ENCODE data around the gene ETHE1. TPM values are rescaled to one million over a fixed set of nuclear protein-coding genes. Genes with fewer than 3 reads are reported as not detected.

Gene ETHE1
- total RNA-seq, 2 experiments from 2014 or later, result 20.2 to 21.7 TPM

DNA sequence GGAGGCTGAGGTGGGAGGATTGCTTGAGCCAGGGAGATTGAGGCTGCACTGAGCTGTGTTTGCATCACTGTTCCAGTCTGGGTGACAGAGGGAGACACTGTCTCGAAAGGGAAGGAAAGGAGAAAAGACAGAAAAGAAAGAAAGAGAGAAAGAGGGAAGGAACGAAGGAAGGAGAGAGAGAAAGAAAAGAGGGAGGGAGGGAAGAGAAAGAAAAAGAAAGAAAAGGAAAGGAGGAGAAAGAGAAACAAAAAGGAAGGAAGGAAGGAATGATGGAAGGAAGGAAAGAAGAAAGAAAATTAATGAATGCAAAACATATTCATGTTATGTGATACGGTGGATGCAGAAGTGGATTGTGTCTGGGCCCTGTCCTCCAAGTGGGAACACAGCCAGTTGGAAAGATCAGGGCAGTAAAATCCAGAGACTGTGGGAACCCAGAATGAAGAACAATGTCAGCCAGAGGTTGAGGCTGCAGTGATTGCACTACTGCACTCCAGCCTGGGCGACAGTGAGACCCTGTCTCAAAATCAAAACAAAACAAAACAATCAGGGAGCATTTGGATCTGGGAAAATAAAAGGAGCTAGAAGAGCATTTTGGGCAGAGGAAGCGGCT lies 28.7 kb downstream of the ETHE1 start:
- ATAC-seq (ENCODE audit: poor library complexity) (no peak), DNase-seq (no peak)
- Histone ChIP-seq H3K4me3 (ENCODE audit: low read length) (no peak overlapping the region), H3K9me3 (ENCODE audit: control insufficient read depth in 1 of 2, insufficient read depth in 1 of 2, low read length in 2 of 2) (no peaks in the 10 kb centered on the region), H3K4me1 (ENCODE audit: insufficient read depth, low read length) (peaks cover 17% of the 10 kb centered on the region), H3K36me3 (ENCODE audit: insufficient read depth, low read length) (peaks cover 31% of the 10 kb centered on the region), H3K27me3 (ENCODE audit: control insufficient read depth in 1 of 2, insufficient read depth in 2 of 2, low read length in 2 of 2) (no peaks in the 10 kb centered on the region), H3K27ac (ENCODE audit: low read depth in 1 of 2, low read length in 2 of 2) (no peak overlapping the region)
- H3K4me3 Mint-ChIP-seq, result no peak overlapping the region
- no peaks in the 10 kb centered on the region for H3K9me3 Mint-ChIP-seq
- POLR2A ChIA-PET, result no interaction called here
- H3K27ac Mint-ChIP-seq, result no peak overlapping the region
- no peaks in the 10 kb centered on the region for H3K27me3 Mint-ChIP-seq
- intact Hi-C loops (cut with DNase I, micrococcal nuclease), result no loop called here
- H3K4me1 Mint-ChIP-seq (ENCODE audit: low read depth), result peaks cover 16% of the 10 kb centered on the region
- CTCF ChIA-PET, result no interaction called here
- TF ChIP-seq, protein P1, sequence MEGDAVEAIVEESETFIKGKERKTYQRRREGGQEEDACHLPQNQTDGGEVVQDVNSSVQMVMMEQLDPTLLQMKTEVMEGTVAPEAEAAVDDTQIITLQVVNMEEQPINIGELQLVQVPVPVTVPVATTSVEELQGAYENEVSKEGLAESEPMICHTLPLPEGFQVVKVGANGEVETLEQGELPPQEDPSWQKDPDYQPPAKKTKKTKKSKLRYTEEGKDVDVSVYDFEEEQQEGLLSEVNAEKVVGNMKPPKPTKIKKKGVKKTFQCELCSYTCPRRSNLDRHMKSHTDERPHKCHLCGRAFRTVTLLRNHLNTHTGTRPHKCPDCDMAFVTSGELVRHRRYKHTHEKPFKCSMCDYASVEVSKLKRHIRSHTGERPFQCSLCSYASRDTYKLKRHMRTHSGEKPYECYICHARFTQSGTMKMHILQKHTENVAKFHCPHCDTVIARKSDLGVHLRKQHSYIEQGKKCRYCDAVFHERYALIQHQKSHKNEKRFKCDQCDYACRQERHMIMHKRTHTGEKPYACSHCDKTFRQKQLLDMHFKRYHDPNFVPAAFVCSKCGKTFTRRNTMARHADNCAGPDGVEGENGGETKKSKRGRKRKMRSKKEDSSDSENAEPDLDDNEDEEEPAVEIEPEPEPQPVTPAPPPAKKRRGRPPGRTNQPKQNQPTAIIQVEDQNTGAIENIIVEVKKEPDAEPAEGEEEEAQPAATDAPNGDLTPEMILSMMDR (IDR thresholded peaks at IDR 0.05), result no peak
- peaks cover 62% of the 10 kb centered on the region for H3K36me3 Mint-ChIP-seq (ENCODE audit: low read depth)

DNA sequence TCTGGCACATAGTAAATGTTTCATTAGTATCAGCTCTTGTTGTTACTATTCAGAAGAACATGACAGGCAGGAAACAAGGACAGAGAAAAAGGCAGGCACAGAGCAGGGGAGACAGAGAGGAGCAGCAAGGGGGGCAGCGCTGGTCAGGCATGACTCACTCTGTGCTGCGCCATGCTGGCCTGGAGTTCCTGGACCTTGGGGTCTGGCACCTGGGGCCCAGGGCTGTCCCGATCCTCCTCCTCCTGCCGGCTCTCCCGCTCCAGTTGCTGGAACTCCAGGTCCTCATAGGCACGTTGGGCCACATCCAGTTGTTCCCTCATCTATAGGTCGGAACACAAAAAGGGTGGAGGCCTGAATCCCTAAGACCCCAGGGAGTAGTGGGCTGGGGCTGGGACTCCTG lies 30.0 kb downstream of the ETHE1 start:
- no peaks in the 10 kb centered on the region for H3K9me3 ChIP-seq (ENCODE audit: control insufficient read depth in 1 of 2, insufficient read depth in 1 of 2, low read length in 2 of 2)
- ATAC-seq (ENCODE audit: poor library complexity) (no peak), DNase-seq (no peak)
- Mint-ChIP-seq H3K4me3 (no peak overlapping the region), H3K9me3 (no peaks in the 10 kb centered on the region), H3K27ac (no peak overlapping the region), H3K27me3 (no peaks in the 10 kb centered on the region), H3K36me3 (ENCODE audit: low read depth) (peaks cover 50% of the 10 kb centered on the region), H3K4me1 (ENCODE audit: low read depth) (peaks cover 9% of the 10 kb centered on the region)
- H3K27ac ChIP-seq (ENCODE audit: low read depth in 1 of 2, low read length in 2 of 2), result no peak overlapping the region
- no peaks in the 10 kb centered on the region for H3K27me3 ChIP-seq (ENCODE audit: control insufficient read depth in 1 of 2, insufficient read depth in 2 of 2, low read length in 2 of 2)
- peaks cover 31% of the 10 kb centered on the region for H3K36me3 ChIP-seq (ENCODE audit: insufficient read depth, low read length)
- TF ChIP-seq, protein P1 (IDR thresholded peaks at IDR 0.05), result no peak
- no peak overlapping the region for H3K4me3 ChIP-seq (ENCODE audit: low read length)
- CTCF ChIA-PET, result interaction anchor here (0.8 to 1.7 kb wide), 2 partner anchors 34 to 64 kb away, joined by 3 read pairs; no protein-coding TSS in a partner anchor
- peaks cover 6% of the 10 kb centered on the region for H3K4me1 ChIP-seq (ENCODE audit: insufficient read depth, low read length)
- POLR2A ChIA-PET, result interaction anchor here (0.5 kb wide), 1 partner anchor 19 kb away, joined by 3 read pairs; no protein-coding TSS in a partner anchor
- intact Hi-C loops (cut with DNase I, micrococcal nuclease), result no loop called here

DNA sequence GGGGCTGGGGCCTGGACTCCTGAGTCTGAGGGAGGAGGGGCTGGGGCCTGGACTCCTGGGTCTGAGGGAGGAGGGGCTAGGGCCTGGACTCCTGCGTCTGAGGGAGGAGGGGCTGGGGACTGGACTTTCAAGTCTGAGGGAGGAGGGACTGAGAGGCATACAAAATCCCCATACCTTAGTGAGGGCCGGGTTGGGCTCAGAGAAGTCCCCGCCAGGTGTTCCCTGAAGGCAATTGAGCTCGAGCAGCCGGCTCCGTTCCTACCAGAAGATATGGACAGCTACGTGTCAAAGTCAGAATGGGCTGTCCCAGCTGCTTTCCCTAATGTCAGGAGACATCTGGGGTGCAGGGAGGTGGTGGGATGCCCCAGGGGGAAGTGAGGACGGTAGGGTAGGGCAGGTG lies 31.9 kb downstream of the ETHE1 start:
- no peaks in the 10 kb centered on the region for H3K4me1 ChIP-seq (ENCODE audit: insufficient read depth, low read length)
- no peaks in the 10 kb centered on the region for H3K9me3 Mint-ChIP-seq

More for the DNA sequence above, 31.9 kb downstream of the ETHE1 start:
- Mint-ChIP-seq H3K4me1 (ENCODE audit: low read depth) (peaks cover 4% of the 10 kb centered on the region), H3K27me3 (no peaks in the 10 kb centered on the region), H3K27ac (no peak overlapping the region), H3K4me3 (no peak overlapping the region), H3K36me3 (ENCODE audit: low read depth) (peaks cover 49% of the 10 kb centered on the region)
- Histone ChIP-seq H3K27ac (ENCODE audit: low read depth in 1 of 2, low read length in 2 of 2) (no peak overlapping the region), H3K27me3 (ENCODE audit: control insufficient read depth in 1 of 2, insufficient read depth in 2 of 2, low read length in 2 of 2) (no peaks in the 10 kb centered on the region), H3K36me3 (ENCODE audit: insufficient read depth, low read length) (peaks cover 37% of the 10 kb centered on the region), H3K9me3 (ENCODE audit: control insufficient read depth in 1 of 2, insufficient read depth in 1 of 2, low read length in 2 of 2) (no peaks in the 10 kb centered on the region), H3K4me3 (ENCODE audit: low read length) (no peak overlapping the region)
- POLR2A ChIA-PET, result interaction anchor here (1.2 kb wide), 1 partner anchor 31 kb away, joined by 4 read pairs; no protein-coding TSS in a partner anchor
- CTCF ChIA-PET, result interaction anchor here (1.7 kb wide), 1 partner anchor 33 kb away, joined by 3 read pairs; no protein-coding TSS in a partner anchor
- intact Hi-C loops (cut with DNase I, micrococcal nuclease), result no loop called here
- no peak for ATAC-seq (ENCODE audit: poor library complexity)
- TF ChIP-seq, protein P1 (IDR thresholded peaks at IDR 0.05), result no peak
- DNase-seq, result no peak
